ENCODE data around the gene ZNF732. TPM values are rescaled to one million over a fixed set of nuclear protein-coding genes. Genes with fewer than 3 reads are reported as not detected.

The ZNF732 gene
- total and polyA plus RNA-seq, 4 donors = 0.95 to 2.5 (median 1.3) TPM

GRCh38 chr4:234178-234577, 71.1 kb downstream of the ZNF732 start:
- no CpG with 5 or more reads among the region's 1 CpG for WGBS (ENCODE audit: insufficient coverage)
- H3K9me3 ChIP-seq (ENCODE audit: control insufficient read depth, insufficient read depth, low read length) = peaks cover 2% of the 10 kb centered on the region

GRCh38 chr4:223913-224497, 81.3 kb downstream of the ZNF732 start:
- no peak for DNase-seq (ENCODE audit: low read depth in 4 of 6, low spot score in 6 of 6)
- Histone ChIP-seq H3K4me3 (ENCODE audit: low read depth, low read length) (no peak overlapping the region), H3K36me3 (ENCODE audit: control insufficient read depth, insufficient read depth, low read length) (no peaks in the 10 kb centered on the region), H3K4me1 (ENCODE audit: control insufficient read depth, insufficient read depth, low read length) (no peaks in the 10 kb centered on the region), H3K27ac (ENCODE audit: low read depth, low read length) (no peak overlapping the region), H3K27me3 (ENCODE audit: control insufficient read depth, insufficient read depth, low read length) (no peaks in the 10 kb centered on the region), H3K9me3 (ENCODE audit: control insufficient read depth, insufficient read depth, low read length) (peaks cover 8% of the 10 kb centered on the region)
- WGBS (ENCODE audit: insufficient coverage) = no CpG with 5 or more reads among the region's 1 CpG

More at GRCh38 chr4:234178-234577, 71.1 kb downstream of the ZNF732 start:
- Histone ChIP-seq H3K27me3 (ENCODE audit: control insufficient read depth, insufficient read depth, low read length) (no peaks in the 10 kb centered on the region), H3K4me3 (ENCODE audit: low read depth, low read length) (no peak overlapping the region), H3K27ac (ENCODE audit: low read depth, low read length) (no peak overlapping the region), H3K36me3 (ENCODE audit: control insufficient read depth, insufficient read depth, low read length) (no peaks in the 10 kb centered on the region), H3K4me1 (ENCODE audit: control insufficient read depth, insufficient read depth, low read length) (no peaks in the 10 kb centered on the region)
- no peak for DNase-seq (ENCODE audit: low read depth in 4 of 6, low spot score in 6 of 6)

Small RNA genes within 50 kb of the gene (small RNA-seq; reads per million reads assigned to genes)
- gene AC079140.2 (ENCODE audit: low replicate concordance) = 0.06 reads per million
- gene MIR571 (ENCODE audit: low replicate concordance) = not detected

Other genes starting within 250 kb of the ZNF732 start
- 10 to 100 TPM; 14.4 to 34.6 TPM for gene ZNF718, start 181.0 kb downstream of the ZNF732 start, total RNA-seq
- gene ZNF718, start 181.0 kb downstream of the ZNF732 start, polyA plus RNA-seq (ENCODE audit: insufficient read length in 2 of 2) = 10 to 100 TPM in 1 of 2 donors, 1 to 10 TPM in 1; 7.8 to 17.1 TPM
- gene ZNF141, start 32.3 kb upstream of the ZNF732 start, total RNA-seq = 10 to 100 TPM; 44.9 to 54.2 TPM
- 10 to 100 TPM; 22.7 to 25.5 TPM for gene ZNF141, start 32.3 kb upstream of the ZNF732 start, polyA plus RNA-seq (ENCODE audit: insufficient read length in 2 of 2)
- 10 to 100 TPM; 40.0 to 48.4 TPM for gene ZNF721, start 193.7 kb upstream of the ZNF732 start, total RNA-seq
- gene ZNF721, start 193.7 kb upstream of the ZNF732 start, polyA plus RNA-seq (ENCODE audit: insufficient read length in 2 of 2) = 10 to 100 TPM; 36.4 to 38.6 TPM
- 10 to 100 TPM; 34.4 to 52.6 TPM for gene PIGG, start 193.7 kb upstream of the ZNF732 start, total RNA-seq
- gene PIGG, start 193.7 kb upstream of the ZNF732 start, polyA plus RNA-seq (ENCODE audit: insufficient read length in 2 of 2) = 10 to 100 TPM; 50.9 to 64.8 TPM